ENCODE results near the gene BORCS5.
A peak's percentile ranks its signal among the peaks of the same experiment; 100 is the strongest.

BORCS5 gene

DNA sequence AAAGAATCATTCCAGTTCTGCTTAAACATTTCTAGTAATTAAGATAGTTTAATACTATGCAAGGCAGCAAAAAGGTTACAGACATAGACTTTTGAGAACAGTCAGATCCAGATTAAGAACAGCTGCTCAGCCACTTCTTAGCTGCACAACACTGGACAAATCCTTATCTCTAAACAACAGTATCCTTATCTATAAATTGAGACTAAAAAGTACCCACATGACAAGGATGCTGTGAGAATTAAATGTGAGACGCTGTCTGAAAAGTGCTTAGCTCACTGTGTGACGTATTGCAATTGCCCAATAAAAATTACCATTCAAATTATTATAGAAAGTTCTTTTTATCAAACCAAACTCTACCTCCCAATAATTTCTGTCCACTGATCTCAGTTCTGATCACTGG, 35.5 kb downstream of the BORCS5 start:
- H3K4ac ChIP-seq (ENCODE audit: low read depth, low read length), result no peak overlapping the region
- no peak overlapping the region for H3K4me2 ChIP-seq (ENCODE audit: low read length)
- no peak overlapping the region for H2BK120ac ChIP-seq (ENCODE audit: insufficient read depth, low read length, poor library complexity)
- H3K4me3 ChIP-seq (ENCODE audit: low read depth, low read length), result no peak overlapping the region
- no peaks in the 10 kb centered on the region for H3K9me3 ChIP-seq (ENCODE audit: insufficient read depth, low read depth, low read length)
- H3K9ac ChIP-seq (ENCODE audit: low read length), result no peak overlapping the region
- H2AFZ ChIP-seq (ENCODE audit: insufficient read depth, low read length, poor library complexity), result no peak overlapping the region
- no peaks in the 10 kb centered on the region for H3K4me1 ChIP-seq (ENCODE audit: control insufficient read depth in 1 of 2, insufficient read depth in 2 of 2, low read length in 2 of 2)
- H3K23ac ChIP-seq (ENCODE audit: low read length), result no peak overlapping the region
- no peaks in the 10 kb centered on the region for H3K27me3 ChIP-seq (ENCODE audit: insufficient read depth, low read length)
- H3K14ac ChIP-seq (ENCODE audit: low read length), result no peak overlapping the region
- no peaks in the 10 kb centered on the region for H3K79me1 ChIP-seq (ENCODE audit: low read length)
- H3K36me3 ChIP-seq (ENCODE audit: control insufficient read depth in 1 of 2, insufficient read depth in 2 of 2, low read length in 2 of 2), result no peaks in the 10 kb centered on the region
- H2AK5ac ChIP-seq (ENCODE audit: low read length), result no peak overlapping the region
- WGBS (ENCODE audit: extremely low coverage, insufficient coverage, insufficient read length), result no CpG with 5 or more reads among the region's 2 CpGs
- H2BK5ac ChIP-seq (ENCODE audit: low read depth, low read length, poor library complexity), result no peak overlapping the region
- H4K91ac ChIP-seq (ENCODE audit: low read depth, low read length), result no peak overlapping the region
- H3K18ac ChIP-seq (ENCODE audit: low read length), result no peak overlapping the region
- peak in 1 of 2 donors; percentile 52 for DNase-seq
- H3K79me2 ChIP-seq (ENCODE audit: control insufficient read depth, insufficient read depth, low read length, poor library complexity), result no peaks in the 10 kb centered on the region
- H3K27ac ChIP-seq (ENCODE audit: low read depth, low read length), result no peak overlapping the region
- no peak overlapping the region for H4K12ac ChIP-seq (ENCODE audit: low read depth, low read length)
- H4K8ac ChIP-seq (ENCODE audit: low read depth, low read length), result no peak overlapping the region
- H2BK12ac ChIP-seq (ENCODE audit: low read length), result no peak overlapping the region

DNA sequence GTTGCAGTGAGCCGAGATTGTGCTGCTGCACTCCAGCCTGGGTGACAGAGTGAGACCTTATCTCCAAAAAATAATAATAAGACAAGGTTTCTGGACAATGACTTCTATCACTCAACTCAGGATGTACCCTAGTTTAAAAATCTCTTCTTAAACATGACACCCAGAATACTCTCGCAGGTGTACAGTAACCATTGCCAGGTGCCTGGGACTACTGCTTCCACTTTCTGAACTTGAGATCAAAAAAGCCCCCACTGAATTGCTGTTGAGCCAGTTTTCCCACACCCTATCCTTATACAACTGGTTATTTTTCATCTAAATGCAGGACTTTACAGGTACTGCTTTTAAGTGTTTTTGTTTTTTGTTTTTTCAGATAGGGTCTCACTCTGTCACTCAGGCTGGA, 36.3 kb downstream of the BORCS5 start:
- no peak overlapping the region for H4K12ac ChIP-seq (ENCODE audit: low read depth, low read length)
- no CpG with 5 or more reads among the region's 2 CpGs for WGBS (ENCODE audit: extremely low coverage, insufficient coverage, insufficient read length)
- no peak overlapping the region for H4K91ac ChIP-seq (ENCODE audit: low read depth, low read length)
- H2BK120ac ChIP-seq (ENCODE audit: insufficient read depth, low read length, poor library complexity), result no peak overlapping the region
- H3K27ac ChIP-seq (ENCODE audit: low read depth, low read length), result no peak overlapping the region
- H2AFZ ChIP-seq (ENCODE audit: insufficient read depth, low read length, poor library complexity), result no peak overlapping the region
- no peak overlapping the region for H3K14ac ChIP-seq (ENCODE audit: low read length)
- H3K4me2 ChIP-seq (ENCODE audit: low read length), result no peak overlapping the region
- H3K36me3 ChIP-seq (ENCODE audit: control insufficient read depth in 1 of 2, insufficient read depth in 2 of 2, low read length in 2 of 2), result no peaks in the 10 kb centered on the region
- H3K79me1 ChIP-seq (ENCODE audit: low read length), result no peaks in the 10 kb centered on the region
- H3K9me3 ChIP-seq (ENCODE audit: insufficient read depth, low read depth, low read length), result no peaks in the 10 kb centered on the region
- no peak overlapping the region for H2BK12ac ChIP-seq (ENCODE audit: low read length)
- H3K79me2 ChIP-seq (ENCODE audit: control insufficient read depth, insufficient read depth, low read length, poor library complexity), result no peaks in the 10 kb centered on the region
- no peak overlapping the region for H3K4ac ChIP-seq (ENCODE audit: low read depth, low read length)
- no peak overlapping the region for H2AK5ac ChIP-seq (ENCODE audit: low read length)
- no peak overlapping the region for H3K23ac ChIP-seq (ENCODE audit: low read length)
- DNase-seq, result no peak
- no peaks in the 10 kb centered on the region for H3K4me1 ChIP-seq (ENCODE audit: control insufficient read depth in 1 of 2, insufficient read depth in 2 of 2, low read length in 2 of 2)
- no peak overlapping the region for H2BK5ac ChIP-seq (ENCODE audit: low read depth, low read length, poor library complexity)
- H3K4me3 ChIP-seq (ENCODE audit: low read depth, low read length), result no peak overlapping the region
- H3K9ac ChIP-seq (ENCODE audit: low read length), result no peak overlapping the region
- no peak overlapping the region for H4K8ac ChIP-seq (ENCODE audit: low read depth, low read length)
- no peak overlapping the region for H3K18ac ChIP-seq (ENCODE audit: low read length)
- no peaks in the 10 kb centered on the region for H3K27me3 ChIP-seq (ENCODE audit: insufficient read depth, low read length)

DNA sequence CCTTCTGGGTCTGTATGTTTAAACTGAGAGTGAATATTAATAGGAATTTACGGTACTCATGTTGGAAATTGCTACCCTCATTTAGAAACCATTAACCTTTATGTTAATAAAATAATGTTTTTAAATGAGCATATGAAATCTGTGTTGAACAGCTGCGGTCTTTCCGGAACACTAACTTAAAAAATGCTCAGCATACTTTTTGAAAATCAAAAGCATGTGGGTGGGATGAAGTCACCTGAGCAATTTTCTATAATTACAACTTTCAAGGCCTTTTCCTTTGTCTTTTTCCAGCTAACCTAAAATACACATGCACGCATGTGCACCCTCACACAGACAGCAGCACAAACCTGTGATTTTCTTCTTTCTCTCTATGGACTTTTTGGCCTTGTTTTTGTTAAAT, 39.8 kb downstream of the BORCS5 start:
- WGBS (ENCODE audit: extremely low coverage, insufficient coverage, insufficient read length), result no CpG with 5 or more reads among the region's 4 CpGs
- Histone ChIP-seq H4K12ac (ENCODE audit: low read depth, low read length) (no peak overlapping the region), H4K8ac (ENCODE audit: low read depth, low read length) (no peak overlapping the region), H2BK5ac (ENCODE audit: low read depth, low read length, poor library complexity) (no peak overlapping the region), H3K36me3 (ENCODE audit: control insufficient read depth in 1 of 2, insufficient read depth in 2 of 2, low read length in 2 of 2) (no peaks in the 10 kb centered on the region), H3K4me2 (ENCODE audit: low read length) (no peak overlapping the region), H3K4me3 (ENCODE audit: low read depth, low read length) (no peak overlapping the region), H3K79me1 (ENCODE audit: low read length) (no peaks in the 10 kb centered on the region), H3K9ac (ENCODE audit: low read length) (no peak overlapping the region), H3K27me3 (ENCODE audit: insufficient read depth, low read length) (no peaks in the 10 kb centered on the region), H4K91ac (ENCODE audit: low read depth, low read length) (no peak overlapping the region), H2BK120ac (ENCODE audit: insufficient read depth, low read length, poor library complexity) (no peak overlapping the region), H2BK12ac (ENCODE audit: low read length) (no peak overlapping the region), H3K4ac (ENCODE audit: low read depth, low read length) (no peak overlapping the region), H3K4me1 (ENCODE audit: control insufficient read depth in 1 of 2, insufficient read depth in 2 of 2, low read length in 2 of 2) (no peaks in the 10 kb centered on the region), H3K9me3 (ENCODE audit: insufficient read depth, low read depth, low read length) (no peaks in the 10 kb centered on the region), H3K79me2 (ENCODE audit: control insufficient read depth, insufficient read depth, low read length, poor library complexity) (no peaks in the 10 kb centered on the region), H2AK5ac (ENCODE audit: low read length) (no peak overlapping the region), H3K23ac (ENCODE audit: low read length) (no peak overlapping the region), H2AFZ (ENCODE audit: insufficient read depth, low read length, poor library complexity) (no peak overlapping the region), H3K27ac (ENCODE audit: low read depth, low read length) (no peak overlapping the region), H3K18ac (ENCODE audit: low read length) (no peak overlapping the region), H3K14ac (ENCODE audit: low read length) (no peak overlapping the region)
- DNase-seq, result peak; percentile 19 to 72

DNA sequence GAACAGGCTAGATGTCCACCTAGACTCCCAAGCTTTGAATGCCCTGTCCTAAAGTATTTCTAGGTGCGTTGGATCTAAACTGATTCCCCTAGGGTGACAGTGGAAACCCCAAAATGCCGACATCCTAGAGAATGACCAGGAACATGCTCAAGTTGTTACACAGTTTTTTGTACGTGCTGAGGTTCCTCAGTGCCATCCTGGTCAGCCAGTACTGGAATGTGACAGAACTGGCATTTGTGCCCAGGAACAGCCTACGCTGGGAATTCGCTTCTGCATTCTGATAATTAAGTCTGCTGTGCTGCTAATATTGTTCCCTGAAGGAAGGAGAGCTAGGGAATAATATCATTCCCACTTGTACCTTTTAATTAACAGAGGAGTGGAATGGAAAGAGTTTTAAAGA, 40.3 kb downstream of the BORCS5 start:
- Histone ChIP-seq H3K27ac (ENCODE audit: low read depth, low read length) (no peak overlapping the region), H4K91ac (ENCODE audit: low read depth, low read length) (no peak overlapping the region), H2BK12ac (ENCODE audit: low read length) (no peak overlapping the region), H3K79me1 (ENCODE audit: low read length) (no peaks in the 10 kb centered on the region), H3K18ac (ENCODE audit: low read length) (no peak overlapping the region), H3K36me3 (ENCODE audit: control insufficient read depth in 1 of 2, insufficient read depth in 2 of 2, low read length in 2 of 2) (no peaks in the 10 kb centered on the region), H3K23ac (ENCODE audit: low read length) (no peak overlapping the region), H2AK5ac (ENCODE audit: low read length) (no peak overlapping the region), H3K9ac (ENCODE audit: low read length) (no peak overlapping the region), H3K27me3 (ENCODE audit: insufficient read depth, low read length) (no peaks in the 10 kb centered on the region), H3K79me2 (ENCODE audit: control insufficient read depth, insufficient read depth, low read length, poor library complexity) (no peaks in the 10 kb centered on the region), H3K9me3 (ENCODE audit: insufficient read depth, low read depth, low read length) (no peaks in the 10 kb centered on the region), H4K8ac (ENCODE audit: low read depth, low read length) (no peak overlapping the region), H2BK120ac (ENCODE audit: insufficient read depth, low read length, poor library complexity) (no peak overlapping the region), H3K4me3 (ENCODE audit: low read depth, low read length) (no peak overlapping the region), H3K4ac (ENCODE audit: low read depth, low read length) (no peak overlapping the region), H2AFZ (ENCODE audit: insufficient read depth, low read length, poor library complexity) (no peak overlapping the region), H3K4me1 (ENCODE audit: control insufficient read depth in 1 of 2, insufficient read depth in 2 of 2, low read length in 2 of 2) (no peaks in the 10 kb centered on the region), H3K4me2 (ENCODE audit: low read length) (no peak overlapping the region), H3K14ac (ENCODE audit: low read length) (no peak overlapping the region), H2BK5ac (ENCODE audit: low read depth, low read length, poor library complexity) (no peak overlapping the region), H4K12ac (ENCODE audit: low read depth, low read length) (no peak overlapping the region)
- WGBS (ENCODE audit: extremely low coverage, insufficient coverage, insufficient read length), result no CpG with 5 or more reads among the region's 5 CpGs
- peak in 1 of 2 donors; percentile 52 for DNase-seq

Measured in trophoblast cell (in vitro differentiated cells and primary cell).